Skin epidermis (tissue), 12 donors: ENCODE results near the gene DUOXA2.
A peak's percentile ranks its signal among the peaks of the same experiment; 100 is the strongest.

Experiments
- H3K27ac ChIP-seq, 21 experiments: fragments of 200-600 bp; sonication (generic) in 11 of 21; one replicate each; pipeline ENCODE4 v1.5.0; 2020; ENCODE audit warnings: mild to moderate bottlenecking in 3 of 21, inconsistent platforms in 2 of 21, moderate library complexity in 2 of 21
- H3K4me3 ChIP-seq, 7 experiments: fragments of 200-600 bp; sonication (generic) in 2 of 7; one replicate each; pipeline ENCODE4 v1.5.0; 2020; ENCODE audit warnings: inconsistent platforms in 2 of 7, mild to moderate bottlenecking in 2 of 7, moderate library complexity in 1 of 7

The DUOXA2 gene

GRCh38 chr15:45114751-45115085 is 592 bp downstream of the DUOXA2 start:
- Histone ChIP-seq H3K4me3 (no peak overlapping the region), H3K27ac (no peak overlapping the region)

GRCh38 chr15:45115312-45115820 is 1.2 kb downstream of the DUOXA2 start:
- H3K4me3 ChIP-seq, result no peak overlapping the region
- H3K27ac ChIP-seq, result no peak overlapping the region

- H3K4me3 ChIP-seq, result no peak overlapping the region
- H3K27ac ChIP-seq, result no peak overlapping the region
These were observed 1.9 kb downstream of the DUOXA2 start for GRCh38 chr15:45116006-45116481.

GRCh38 chr15:45116482-45117307 is 2.6 kb downstream of the DUOXA2 start:
- Histone ChIP-seq H3K4me3 (no peak overlapping the region), H3K27ac (no peak overlapping the region)

GRCh38 chr15:45117308-45118130 is 3.4 kb downstream of the DUOXA2 start:
- Histone ChIP-seq H3K27ac (no peak overlapping the region), H3K4me3 (peak overlapping the region in 1 of 7 experiments; percentile 24)

GRCh38 chr15:45118131-45118588 is 4.0 kb downstream of the DUOXA2 start:
- peak overlapping the region in 1 of 7 experiments; percentile 24 for H3K4me3 ChIP-seq
- no peak overlapping the region for H3K27ac ChIP-seq

GRCh38 chr15:45118996-45119395 is 4.9 kb downstream of the DUOXA2 start:
- Histone ChIP-seq H3K4me3 (no peak overlapping the region), H3K27ac (no peak overlapping the region)

- no peak overlapping the region for H3K27ac ChIP-seq
- H3K4me3 ChIP-seq, result no peak overlapping the region
These were observed 6.2 kb downstream of the DUOXA2 start for GRCh38 chr15:45120081-45120972.

- Histone ChIP-seq H3K4me3 (no peak overlapping the region), H3K27ac (no peak overlapping the region)
These were observed 6.9 kb downstream of the DUOXA2 start for GRCh38 chr15:45121020-45121419.

- H3K27ac ChIP-seq, result no peak overlapping the region
- no peak overlapping the region for H3K4me3 ChIP-seq
These were observed 7.7 kb downstream of the DUOXA2 start for GRCh38 chr15:45121706-45122417.

GRCh38 chr15:45122719-45123118 is 8.6 kb downstream of the DUOXA2 start:
- Histone ChIP-seq H3K27ac (no peak overlapping the region), H3K4me3 (no peak overlapping the region)

GRCh38 chr15:45123397-45123796 is 9.3 kb downstream of the DUOXA2 start:
- Histone ChIP-seq H3K4me3 (no peak overlapping the region), H3K27ac (no peak overlapping the region)

GRCh38 chr15:45126535-45127158 is 12.5 kb downstream of the DUOXA2 start:
- Histone ChIP-seq H3K27ac (no peak overlapping the region), H3K4me3 (no peak overlapping the region)

GRCh38 chr15:45128971-45129639 is 15.0 kb downstream of the DUOXA2 start:
- Histone ChIP-seq H3K27ac (peak overlapping the region in 20 of 21 experiments; percentile 52 to 86 (median 78)), H3K4me3 (peak overlapping the region; percentile 34 to 57 (median 46))

GRCh38 chr15:45129651-45130129 is 15.6 kb downstream of the DUOXA2 start, which contains the start of the genes DUOX1 and DUOXA1:
Gene DUOX1, plus strand, starts transcription at chr15:45129994. Its CDS starts 1,973 bp downstream, at chr15:45131967.
Gene DUOXA1, minus strand, starts transcription at chr15:45129879. Its CDS starts 6,865 bp downstream, at chr15:45123014.
- peak within 1 kb of the TSS; percentile 34 to 57 (median 46) for H3K4me3 ChIP-seq

GRCh38 chr15:45130291-45131000 is 16.3 kb downstream of the DUOXA2 start:
- H3K27ac ChIP-seq, result peak overlapping the region in 19 of 21 experiments; percentile 52 to 86 (median 79)
- peak overlapping the region; percentile 34 to 57 (median 46) for H3K4me3 ChIP-seq

More at GRCh38 chr15:45129651-45130129, 15.6 kb downstream of the DUOXA2 start, which contains the start of the genes DUOX1 and DUOXA1:
- H3K27ac ChIP-seq, result peak within 1 kb of the TSS; percentile 13 to 86 (median 77)

GRCh38 chr15:45131510-45131909 is 17.4 kb downstream of the DUOXA2 start:
- H3K4me3 ChIP-seq, result no peak overlapping the region

More at GRCh38 chr15:45131510-45131909, 17.4 kb downstream of the DUOXA2 start:
- no peak overlapping the region for H3K27ac ChIP-seq
